ENCODE measurements around the gene MAD1L1.

Gene MAD1L1

DNA sequence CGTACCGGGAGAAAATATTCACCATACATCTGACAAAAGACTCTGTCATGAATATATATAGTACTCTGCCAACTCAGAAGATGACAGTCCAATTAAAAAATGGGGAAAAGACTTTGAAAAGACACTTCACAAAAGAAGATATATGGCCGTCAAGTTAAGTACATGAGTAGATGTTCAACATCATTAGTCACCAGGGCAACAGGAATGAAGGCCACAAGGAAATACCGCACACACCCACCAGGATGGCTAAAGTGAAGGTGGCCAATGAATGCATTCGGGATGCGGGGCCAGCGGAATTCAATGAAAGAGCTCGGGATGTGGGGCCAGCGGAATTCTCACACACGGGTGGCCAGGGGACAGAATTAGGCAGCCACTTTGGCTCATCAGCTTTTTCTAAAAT is 42.2 kb downstream of the MAD1L1 start:
- Histone ChIP-seq H2AFZ (ENCODE audit: low read depth, low read length) (no peak overlapping the region), H3K27ac (ENCODE audit: low read length) (no peak overlapping the region), H3K4me2 (ENCODE audit: insufficient read depth, low read length) (no peak overlapping the region), H3K36me3 (ENCODE audit: insufficient read depth, low read length) (peaks cover 52% of the 10 kb centered on the region), H3K79me2 (ENCODE audit: insufficient read depth, low read length) (peaks cover 10% of the 10 kb centered on the region; the same call in 1 of the 2 replicates), H3K4me1 (ENCODE audit: insufficient read depth, low read length) (no peaks in the 10 kb centered on the region), H3K9me3 (ENCODE audit: insufficient read depth, low read length, severe bottlenecking) (no peaks in the 10 kb centered on the region), H3K9ac (ENCODE audit: low read depth, low read length) (no peak overlapping the region), H4K20me1 (ENCODE audit: insufficient read depth, low read length) (peaks cover 3% of the 10 kb centered on the region), H3K27me3 (ENCODE audit: insufficient read depth, low read length, poor library complexity) (no peaks in the 10 kb centered on the region), H3K4me3 (ENCODE audit: low read depth in 1 of 2, low read length in 2 of 2) (no peak overlapping the region)
- DNase-seq: no peak
- TF ChIP-seq, protein P1, sequence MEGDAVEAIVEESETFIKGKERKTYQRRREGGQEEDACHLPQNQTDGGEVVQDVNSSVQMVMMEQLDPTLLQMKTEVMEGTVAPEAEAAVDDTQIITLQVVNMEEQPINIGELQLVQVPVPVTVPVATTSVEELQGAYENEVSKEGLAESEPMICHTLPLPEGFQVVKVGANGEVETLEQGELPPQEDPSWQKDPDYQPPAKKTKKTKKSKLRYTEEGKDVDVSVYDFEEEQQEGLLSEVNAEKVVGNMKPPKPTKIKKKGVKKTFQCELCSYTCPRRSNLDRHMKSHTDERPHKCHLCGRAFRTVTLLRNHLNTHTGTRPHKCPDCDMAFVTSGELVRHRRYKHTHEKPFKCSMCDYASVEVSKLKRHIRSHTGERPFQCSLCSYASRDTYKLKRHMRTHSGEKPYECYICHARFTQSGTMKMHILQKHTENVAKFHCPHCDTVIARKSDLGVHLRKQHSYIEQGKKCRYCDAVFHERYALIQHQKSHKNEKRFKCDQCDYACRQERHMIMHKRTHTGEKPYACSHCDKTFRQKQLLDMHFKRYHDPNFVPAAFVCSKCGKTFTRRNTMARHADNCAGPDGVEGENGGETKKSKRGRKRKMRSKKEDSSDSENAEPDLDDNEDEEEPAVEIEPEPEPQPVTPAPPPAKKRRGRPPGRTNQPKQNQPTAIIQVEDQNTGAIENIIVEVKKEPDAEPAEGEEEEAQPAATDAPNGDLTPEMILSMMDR (IDR thresholded peaks at IDR 0.05; ENCODE audit: borderline replicate concordance, extremely low read depth, low read length, poor library complexity, severe bottlenecking): no peak
- TF ChIP-seq EZH2 (IDR thresholded peaks at IDR 0.05; ENCODE audit: borderline replicate concordance, low read depth, low read length, severe bottlenecking): no peak
- no peak for ATAC-seq (ENCODE audit: insufficient read depth, low read depth)

DNA sequence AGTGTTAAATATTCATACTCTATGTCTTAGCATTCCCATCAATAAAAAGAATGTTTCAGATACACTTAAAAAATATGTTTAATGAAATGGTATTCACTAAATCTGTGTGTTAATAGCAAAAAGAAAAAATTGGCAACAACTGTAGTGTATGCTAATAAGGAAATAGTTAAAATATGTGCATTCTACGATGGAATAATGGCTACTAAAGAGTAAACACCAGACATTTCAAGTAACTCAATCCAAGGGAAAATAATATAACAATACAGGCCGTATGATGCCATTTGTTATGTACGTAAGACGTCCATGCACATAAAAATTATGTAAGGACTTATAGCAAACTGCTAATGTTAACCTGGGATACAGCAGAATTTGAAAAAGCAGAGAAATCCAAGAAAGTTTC is 46.6 kb downstream of the MAD1L1 start:
- H3K4me3 ChIP-seq (ENCODE audit: low read depth in 1 of 2, low read length in 2 of 2): no peak overlapping the region
- H3K9ac ChIP-seq (ENCODE audit: low read depth, low read length): no peak overlapping the region
- no peak overlapping the region for H2AFZ ChIP-seq (ENCODE audit: low read depth, low read length)
- H3K9me3 ChIP-seq (ENCODE audit: insufficient read depth, low read length, severe bottlenecking): no peaks in the 10 kb centered on the region
- peaks cover 3% of the 10 kb centered on the region; the same call in 1 of the 2 replicates for H4K20me1 ChIP-seq (ENCODE audit: insufficient read depth, low read length)
- no peak overlapping the region for H3K4me2 ChIP-seq (ENCODE audit: insufficient read depth, low read length)
- no peak for ATAC-seq (ENCODE audit: insufficient read depth, low read depth)
- peaks cover 37% of the 10 kb centered on the region; the same call in 1 of the 2 replicates for H3K36me3 ChIP-seq (ENCODE audit: insufficient read depth, low read length)
- peaks cover 10% of the 10 kb centered on the region; the same call in 1 of the 2 replicates for H3K79me2 ChIP-seq (ENCODE audit: insufficient read depth, low read length)
- no peaks in the 10 kb centered on the region for H3K27me3 ChIP-seq (ENCODE audit: insufficient read depth, low read length, poor library complexity)
- H3K4me1 ChIP-seq (ENCODE audit: insufficient read depth, low read length): no peaks in the 10 kb centered on the region
- DNase-seq: no peak
- no peak for TF ChIP-seq EZH2 (IDR thresholded peaks at IDR 0.05; ENCODE audit: borderline replicate concordance, low read depth, low read length, severe bottlenecking)
- TF ChIP-seq, protein P1 (IDR thresholded peaks at IDR 0.05; ENCODE audit: borderline replicate concordance, extremely low read depth, low read length, poor library complexity, severe bottlenecking): no peak
- no peak overlapping the region for H3K27ac ChIP-seq (ENCODE audit: low read length)

DNA sequence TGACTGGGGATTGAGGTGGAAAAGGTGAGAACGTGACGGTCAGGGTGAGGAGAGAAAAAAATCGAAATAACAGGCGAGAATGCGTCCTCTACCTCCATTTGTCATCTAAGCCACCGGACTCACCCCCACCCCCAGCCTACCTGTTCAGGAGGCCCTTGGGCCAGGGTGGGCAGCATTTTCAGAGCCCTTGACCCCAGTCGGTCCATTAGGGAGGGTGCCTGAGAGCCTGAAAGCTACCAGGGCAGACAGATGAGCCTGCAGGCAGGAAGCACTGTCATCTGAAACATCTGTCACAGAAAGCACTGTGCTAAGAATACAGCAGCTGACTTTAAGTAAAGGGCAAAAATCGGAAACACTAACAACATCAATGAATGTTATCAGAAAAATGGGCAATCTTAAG is 47.0 kb downstream of the MAD1L1 start:
- no peak for DNase-seq
- no peaks in the 10 kb centered on the region for H3K27me3 ChIP-seq (ENCODE audit: insufficient read depth, low read length, poor library complexity)
- peaks cover 3% of the 10 kb centered on the region; the same call in 1 of the 2 replicates for H4K20me1 ChIP-seq (ENCODE audit: insufficient read depth, low read length)
- H3K36me3 ChIP-seq (ENCODE audit: insufficient read depth, low read length): peaks cover 33% of the 10 kb centered on the region; the same call in 1 of the 2 replicates
- H3K4me1 ChIP-seq (ENCODE audit: insufficient read depth, low read length): no peaks in the 10 kb centered on the region
- no peak for ATAC-seq (ENCODE audit: insufficient read depth, low read depth)
- H3K4me3 ChIP-seq (ENCODE audit: low read depth in 1 of 2, low read length in 2 of 2): no peak overlapping the region
- H2AFZ ChIP-seq (ENCODE audit: low read depth, low read length): no peak overlapping the region
- H3K9me3 ChIP-seq (ENCODE audit: insufficient read depth, low read length, severe bottlenecking): no peaks in the 10 kb centered on the region
- no peak overlapping the region for H3K4me2 ChIP-seq (ENCODE audit: insufficient read depth, low read length)
- peaks cover 10% of the 10 kb centered on the region; the same call in 1 of the 2 replicates for H3K79me2 ChIP-seq (ENCODE audit: insufficient read depth, low read length)
- no peak overlapping the region for H3K27ac ChIP-seq (ENCODE audit: low read length)
- TF ChIP-seq EZH2 (IDR thresholded peaks at IDR 0.05; ENCODE audit: borderline replicate concordance, low read depth, low read length, severe bottlenecking): no peak
- TF ChIP-seq, protein P1 (IDR thresholded peaks at IDR 0.05; ENCODE audit: borderline replicate concordance, extremely low read depth, low read length, poor library complexity, severe bottlenecking): no peak
- H3K9ac ChIP-seq (ENCODE audit: low read depth, low read length): no peak overlapping the region

Measured in DND-41 (cell line).